HepG2 (cell line): ENCODE results near the gene SLC50A1. TPM values are rescaled to one million over a fixed set of nuclear protein-coding genes. Genes with fewer than 3 reads are reported as not detected.
A peak's percentile ranks its signal among the peaks of the same experiment; 100 is the strongest.

ENCODE experiments used
- FOSL2 ChIP-seq: sonication (generic); formaldehyde crosslinking; IDR thresholded peaks from 2 replicates; pipeline ENCODE4 v1.4.0; 2020; ENCODE audit warnings: missing genetic modification reagents
- MEIS2 ChIP-seq: sonication (generic); formaldehyde crosslinking; IDR thresholded peaks from 2 replicates; pipeline ENCODE4 v1.9.0; 2021; ENCODE audit warnings: mild to moderate bottlenecking, missing genetic modification reagents
- MLX ChIP-seq: IDR thresholded peaks from 2 replicates; pipeline ENCODE4 v1.6.1; 2016
- NCOR1 ChIP-seq: fragments of 200-600 bp; sonication (generic); IDR thresholded peaks from 2 replicates; pipeline ENCODE4 v1.7.0; 2017; ENCODE audit warnings: antibody characterized with exemption, low read length, borderline replicate concordance
- RFX5 ChIP-seq: IDR thresholded peaks from 2 replicates; pipeline ENCODE4 v1.6.1; 2011; ENCODE audit warnings: low read depth, low read length, improper control_type of control experiment
- STAT5B ChIP-seq: sonication (generic); formaldehyde crosslinking; IDR thresholded peaks from 2 replicates; pipeline ENCODE4 v1.4.0; 2020; ENCODE audit warnings: missing genetic modification reagents
- ZFX ChIP-seq: sonication (generic); formaldehyde crosslinking; IDR thresholded peaks from 2 replicates; pipeline ENCODE4 v1.4.0; 2020; ENCODE audit warnings: mild to moderate bottlenecking, low read depth, missing genetic modification reagents, moderate library complexity
- ZHX2 ChIP-seq, 2 experiments: sonication (generic) in 1 of 2; formaldehyde crosslinking in 1 of 2; IDR thresholded peaks; 2 replicates each; pipeline versions ENCODE4 v1.6.1 to v1.9.0; 2014 to 2022; ENCODE audit warnings: antibody characterized with exemption in 1 of 2, borderline replicate concordance in 1 of 2, inconsistent platforms in 1 of 2, low read depth in 1 of 2, missing genetic modification reagents in 1 of 2
- ZNF263 ChIP-seq: sonication (generic); formaldehyde crosslinking; IDR thresholded peaks from 2 replicates; pipeline ENCODE4 v1.4.0; 2020; ENCODE audit warnings: missing genetic modification reagents
- ZNF383 ChIP-seq: sonication (generic); formaldehyde crosslinking; IDR thresholded peaks from 2 replicates; pipeline ENCODE4 v1.4.0; 2020; ENCODE audit warnings: missing genetic modification reagents, mild to moderate bottlenecking, borderline replicate concordance
- ZNF563 ChIP-seq: sonication (generic); formaldehyde crosslinking; IDR thresholded peaks from 2 replicates; pipeline ENCODE4 v1.8.0; 2022; ENCODE audit warnings: mild to moderate bottlenecking, moderate library complexity, missing genetic modification reagents
- polyA plus RNA-seq, 8 experiments: library from polyadenylated mRNA; depleted of rRNA in 3 of 8; stranded (reverse) in 7 of 8; unstranded in 1 of 8; fragments of >200 nt; fragmentation: Illumina TruSeq in 4 of 8; extraction: Trizol in 4 of 8; gene quantifications; 2 replicates each; pipeline versions ENCODE4 v1.2.1 to v1.2.3, GENCODE V29; 2011 to 2016; ENCODE audit warnings: low read depth in 4 of 8, missing spikeins in 1 of 8, mixed read lengths in 1 of 8; ENCODE audit not compliant: insufficient read depth in 1 of 8
- total RNA-seq, 5 experiments: library from RNA; depleted of rRNA; stranded (reverse); fragments of >200 nt; fragmentation: Illumina TruSeq; extraction: Trizol; gene quantifications; 2 replicates each; pipeline ENCODE4 v1.2.3, GENCODE V29; 2016; ENCODE audit warnings: low read depth in 1 of 5
- TF ChIP-seq, protein P1 (sequence below): sonication (generic); formaldehyde crosslinking; conservative IDR thresholded peaks from 2 replicates; pipeline ENCODE4 v1.4.0; 2020; ENCODE audit warnings: mild to moderate bottlenecking, missing genetic modification reagents, moderate library complexity
- TF ChIP-seq, protein P2 (sequence below): IDR thresholded peaks from 2 replicates; pipeline ENCODE4 v1.6.1; 2018; ENCODE audit warnings: missing genetic modification reagents
- TF ChIP-seq, protein P3 (sequence below): sonication (generic); formaldehyde crosslinking; IDR thresholded peaks from 2 replicates; pipeline ENCODE4 v1.5.1; 2020; ENCODE audit warnings: mild to moderate bottlenecking, missing genetic modification reagents, borderline replicate concordance

The SLC50A1 gene
- total and polyA plus RNA-seq, 2 of the 13 experiments (the other 11 are each of a cell fraction or from before 2014, with no cell fraction given) = 22.5 to 46.8 TPM

DNA sequence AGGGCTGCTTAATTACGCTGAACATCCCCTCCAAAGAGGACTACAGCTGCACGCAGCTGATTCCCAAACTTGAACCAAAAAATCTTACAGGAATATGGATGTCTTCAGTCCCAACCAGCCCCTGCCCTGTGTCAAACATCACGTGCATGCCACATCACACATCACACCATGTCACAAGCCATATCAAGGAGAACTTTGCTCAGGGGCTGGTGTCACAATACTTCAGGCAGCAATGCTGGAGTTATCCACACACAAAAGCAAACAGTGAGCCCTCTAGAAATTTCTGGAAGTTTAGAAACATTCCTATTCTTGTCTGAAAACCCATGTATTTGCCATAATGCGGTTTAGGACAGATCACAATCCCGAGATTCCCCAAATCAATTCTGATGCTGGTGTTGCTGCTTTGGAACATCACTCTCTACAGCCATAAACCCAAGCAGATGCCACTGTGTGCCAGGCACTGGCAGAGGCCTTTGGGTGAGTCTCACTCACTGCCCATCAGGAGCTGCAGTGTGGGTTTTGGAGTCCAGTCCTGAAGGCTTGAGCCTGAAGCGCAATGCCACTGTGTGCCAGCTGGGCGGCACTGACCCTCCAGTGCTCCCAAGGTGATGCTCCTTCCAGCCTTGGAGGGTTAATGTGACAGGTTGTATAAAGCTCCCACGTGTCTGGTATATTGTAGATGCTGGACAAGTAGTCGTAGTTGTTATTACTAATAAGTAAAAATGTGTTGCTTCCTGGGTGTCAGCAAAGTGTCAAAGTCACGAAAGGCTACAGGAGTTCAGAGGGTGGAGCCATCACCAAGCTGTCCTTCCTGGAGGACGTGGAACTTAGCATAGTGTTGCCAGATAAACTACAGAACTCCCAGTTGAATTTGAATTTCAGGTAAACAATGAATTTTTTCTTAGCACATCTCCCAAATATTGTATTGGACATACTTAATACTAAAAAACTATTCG is 28.1 kb upstream of the SLC50A1 start (continued):
- TF ChIP-seq ZNF383 (CRISPR knock-in tag) (no peak), ZNF263 (CRISPR knock-in tag) (0 out of 2 replicates have a peak, but pooled peaks have one; percentile 26), ZFX (CRISPR knock-in tag) (0 out of 2 replicates have a peak, but pooled peaks have one; percentile 37), ZNF563 (CRISPR knock-in tag) (no peak), MLX (CRISPR knock-in tag) (peak; percentile 88; the same call in 1 of the 2 replicates), STAT5B (no peak), ZHX2 (IDR thresholded peaks at IDR 0.05; ENCODE audit: low read depth) (no peak), ZHX2 (CRISPR knock-in tag; IDR thresholded peaks at IDR 0.05; ENCODE audit: borderline replicate concordance) (no peak), NCOR1 (peak; percentile 75; the same call in 1 of the 2 replicates), FOSL2 (CRISPR knock-in tag) (peak; percentile 62), RFX5 (0 out of 2 replicates have a peak, but pooled peaks have one; percentile 15), MEIS2 (CRISPR knock-in tag) (0 out of 2 replicates have a peak, but pooled peaks have one; percentile 33)
- TF ChIP-seq, protein P1, sequence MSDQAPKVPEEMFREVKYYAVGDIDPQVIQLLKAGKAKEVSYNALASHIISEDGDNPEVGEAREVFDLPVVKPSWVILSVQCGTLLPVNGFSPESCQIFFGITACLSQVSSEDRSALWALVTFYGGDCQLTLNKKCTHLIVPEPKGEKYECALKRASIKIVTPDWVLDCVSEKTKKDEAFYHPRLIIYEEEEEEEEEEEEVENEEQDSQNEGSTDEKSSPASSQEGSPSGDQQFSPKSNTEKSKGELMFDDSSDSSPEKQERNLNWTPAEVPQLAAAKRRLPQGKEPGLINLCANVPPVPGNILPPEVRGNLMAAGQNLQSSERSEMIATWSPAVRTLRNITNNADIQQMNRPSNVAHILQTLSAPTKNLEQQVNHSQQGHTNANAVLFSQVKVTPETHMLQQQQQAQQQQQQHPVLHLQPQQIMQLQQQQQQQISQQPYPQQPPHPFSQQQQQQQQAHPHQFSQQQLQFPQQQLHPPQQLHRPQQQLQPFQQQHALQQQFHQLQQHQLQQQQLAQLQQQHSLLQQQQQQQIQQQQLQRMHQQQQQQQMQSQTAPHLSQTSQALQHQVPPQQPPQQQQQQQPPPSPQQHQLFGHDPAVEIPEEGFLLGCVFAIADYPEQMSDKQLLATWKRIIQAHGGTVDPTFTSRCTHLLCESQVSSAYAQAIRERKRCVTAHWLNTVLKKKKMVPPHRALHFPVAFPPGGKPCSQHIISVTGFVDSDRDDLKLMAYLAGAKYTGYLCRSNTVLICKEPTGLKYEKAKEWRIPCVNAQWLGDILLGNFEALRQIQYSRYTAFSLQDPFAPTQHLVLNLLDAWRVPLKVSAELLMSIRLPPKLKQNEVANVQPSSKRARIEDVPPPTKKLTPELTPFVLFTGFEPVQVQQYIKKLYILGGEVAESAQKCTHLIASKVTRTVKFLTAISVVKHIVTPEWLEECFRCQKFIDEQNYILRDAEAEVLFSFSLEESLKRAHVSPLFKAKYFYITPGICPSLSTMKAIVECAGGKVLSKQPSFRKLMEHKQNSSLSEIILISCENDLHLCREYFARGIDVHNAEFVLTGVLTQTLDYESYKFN (CRISPR knock-in tag) = peak; percentile 71
- TF ChIP-seq, protein P2, sequence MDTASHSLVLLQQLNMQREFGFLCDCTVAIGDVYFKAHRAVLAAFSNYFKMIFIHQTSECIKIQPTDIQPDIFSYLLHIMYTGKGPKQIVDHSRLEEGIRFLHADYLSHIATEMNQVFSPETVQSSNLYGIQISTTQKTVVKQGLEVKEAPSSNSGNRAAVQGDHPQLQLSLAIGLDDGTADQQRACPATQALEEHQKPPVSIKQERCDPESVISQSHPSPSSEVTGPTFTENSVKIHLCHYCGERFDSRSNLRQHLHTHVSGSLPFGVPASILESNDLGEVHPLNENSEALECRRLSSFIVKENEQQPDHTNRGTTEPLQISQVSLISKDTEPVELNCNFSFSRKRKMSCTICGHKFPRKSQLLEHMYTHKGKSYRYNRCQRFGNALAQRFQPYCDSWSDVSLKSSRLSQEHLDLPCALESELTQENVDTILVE (CRISPR knock-in tag) = no peak; the same call in 1 of the 2 replicates
- TF ChIP-seq, protein P3, sequence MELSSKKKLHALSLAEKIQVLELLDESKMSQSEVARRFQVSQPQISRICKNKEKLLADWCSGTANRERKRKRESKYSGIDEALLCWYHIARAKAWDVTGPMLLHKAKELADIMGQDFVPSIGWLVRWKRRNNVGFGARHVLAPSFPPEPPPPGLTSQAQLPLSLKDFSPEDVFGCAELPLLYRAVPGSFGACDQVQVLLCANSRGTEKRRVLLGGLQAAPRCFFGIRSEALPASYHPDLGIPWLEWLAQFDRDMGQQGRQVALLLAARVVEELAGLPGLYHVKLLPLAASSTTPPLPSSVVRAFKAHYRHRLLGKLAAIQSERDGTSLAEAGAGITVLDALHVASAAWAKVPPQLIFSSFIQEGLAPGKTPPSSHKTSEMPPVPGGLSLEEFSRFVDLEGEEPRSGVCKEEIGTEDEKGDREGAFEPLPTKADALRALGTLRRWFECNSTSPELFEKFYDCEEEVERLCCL (CRISPR knock-in tag) = no peak
